H9 (cell line): ENCODE data around the gene TM4SF1. TPM values are rescaled to one million over a fixed set of nuclear protein-coding genes. Genes with fewer than 3 reads are reported as not detected.

Experiments
- DNase-seq: peaks from one replicate; pipeline ENCODE4 v3.0.0-alpha.2; 2017
- H2AFZ ChIP-seq: one replicate; pipeline ENCODE4 v1.6.1; 2013; ENCODE audit warnings: mild to moderate bottlenecking, low read length, control low read depth, moderate library complexity
- H2AK5ac ChIP-seq: 2 replicates; pipeline ENCODE4 v1.6.1; 2013; ENCODE audit warnings: low read length, control low read depth, mixed read lengths; ENCODE audit not compliant: insufficient read length
- H2BK120ac ChIP-seq: one replicate; pipeline ENCODE4 v1.6.1; 2013; ENCODE audit warnings: low read depth, mild to moderate bottlenecking, low read length, control low read depth, inconsistent platforms; ENCODE audit not compliant: poor library complexity, severe bottlenecking
- H2BK12ac ChIP-seq: 2 replicates; pipeline ENCODE4 v1.6.1; 2013; ENCODE audit warnings: low read length, control low read depth, mixed read lengths, low read depth; ENCODE audit not compliant: insufficient read length
- H2BK15ac ChIP-seq: 2 replicates; pipeline ENCODE4 v1.6.1; 2013; ENCODE audit warnings: low read depth, low read length, control low read depth
- H2BK20ac ChIP-seq: one replicate; pipeline ENCODE4 v1.6.1; 2013; ENCODE audit warnings: low read depth, mild to moderate bottlenecking, low read length, control low read depth, inconsistent platforms; ENCODE audit not compliant: poor library complexity, severe bottlenecking
- H2BK5ac ChIP-seq: 2 replicates; pipeline ENCODE4 v1.6.1; 2013; ENCODE audit warnings: low read length, control low read depth, mixed read lengths; ENCODE audit not compliant: insufficient read length
- H3K14ac ChIP-seq: 2 replicates; pipeline ENCODE4 v1.6.1; 2013; ENCODE audit warnings: low read length, control low read depth; ENCODE audit not compliant: insufficient read depth
- H3K18ac ChIP-seq: 2 replicates; pipeline ENCODE4 v1.6.1; 2013; ENCODE audit warnings: low read depth, mild to moderate bottlenecking, mixed read lengths, low read length, control low read depth; ENCODE audit not compliant: insufficient read length
- H3K23ac ChIP-seq: 2 replicates; pipeline ENCODE4 v1.6.1; 2013; ENCODE audit warnings: low read length, control low read depth, mixed read lengths, low read depth; ENCODE audit not compliant: insufficient read length
- H3K23me2 ChIP-seq: 2 replicates; pipeline ENCODE4 v1.6.1; 2013; ENCODE audit warnings: low read depth, mild to moderate bottlenecking, mixed read lengths, low read length, control low read depth; ENCODE audit not compliant: insufficient read length, poor library complexity, severe bottlenecking
- H3K27ac ChIP-seq: 2 replicates; pipeline ENCODE4 v1.5.1; 2013; ENCODE audit warnings: low read length, control low read depth, mixed read lengths, low read depth; ENCODE audit not compliant: insufficient read length
- H3K27me3 ChIP-seq: 2 replicates; pipeline ENCODE4 v1.6.1; 2013; ENCODE audit warnings: low read length, control low read depth, inconsistent platforms; ENCODE audit not compliant: insufficient read depth
- H3K4ac ChIP-seq: 2 replicates; pipeline ENCODE4 v1.6.1; 2013; ENCODE audit warnings: low read depth, mild to moderate bottlenecking, control low read depth, inconsistent platforms, low read length, moderate library complexity
- H3K4me1 ChIP-seq: 2 replicates; pipeline ENCODE4 v1.6.1; 2013; ENCODE audit warnings: low read length, control low read depth, inconsistent platforms; ENCODE audit not compliant: insufficient read depth
- H3K4me2 ChIP-seq: 2 replicates; pipeline ENCODE4 v1.6.1; 2013; ENCODE audit warnings: low read length, control low read depth, mixed read lengths; ENCODE audit not compliant: insufficient read length, insufficient read depth
- H3K56ac ChIP-seq: 2 replicates; pipeline ENCODE4 v1.6.1; 2013; ENCODE audit warnings: low read depth, mild to moderate bottlenecking, mixed read lengths, low read length, control low read depth; ENCODE audit not compliant: insufficient read length
- H3K79me1 ChIP-seq: 2 replicates; pipeline ENCODE4 v1.6.1; 2013; ENCODE audit warnings: low read depth, mild to moderate bottlenecking, moderate library complexity, low read length, control low read depth, inconsistent platforms; ENCODE audit not compliant: insufficient read depth, poor library complexity, severe bottlenecking
- H3K79me2 ChIP-seq: 2 replicates; pipeline ENCODE4 v1.6.1; 2013; ENCODE audit warnings: low read length, control low read depth, inconsistent platforms; ENCODE audit not compliant: insufficient read depth
- H3K9ac ChIP-seq: 2 replicates; pipeline ENCODE4 v1.6.1; 2013; ENCODE audit warnings: low read length, control low read depth, mixed read lengths; ENCODE audit not compliant: insufficient read length; ENCODE audit errors: extremely low read depth
- H3K9me3 ChIP-seq: one replicate; pipeline ENCODE4 v1.6.1; 2013; ENCODE audit warnings: low read depth, low read length, inconsistent platforms; ENCODE audit not compliant: control insufficient read depth
- H3T11ph ChIP-seq: one replicate; pipeline ENCODE4 v1.6.1; 2013; ENCODE audit warnings: mild to moderate bottlenecking, low read length, control low read depth, inconsistent platforms
- H4K20me1 ChIP-seq: one replicate; pipeline ENCODE4 v1.6.1; 2013; ENCODE audit not compliant: control insufficient read depth, insufficient read length, insufficient read depth
- H4K5ac ChIP-seq: 2 replicates; pipeline ENCODE4 v1.6.1; 2013; ENCODE audit warnings: low read depth, mild to moderate bottlenecking, mixed read lengths, low read length, control low read depth; ENCODE audit not compliant: insufficient read length
- H4K8ac ChIP-seq: replicated peaks from 2 replicates; pipeline ENCODE4 v1.6.1; 2013; ENCODE audit warnings: low read length, control low read depth, mixed read lengths, low read depth; ENCODE audit not compliant: insufficient read length
- H4K91ac ChIP-seq: 2 replicates; pipeline ENCODE4 v1.6.1; 2013; ENCODE audit warnings: low read depth, mild to moderate bottlenecking, moderate library complexity, mixed read lengths, low read length, control low read depth; ENCODE audit not compliant: insufficient read length
- H3K27ac Mint-ChIP-seq, 3 experiments: 2 replicates in 2 of 3; 3 replicates in 1 of 3; pipeline ENCODE4 v1.8.0; 2020 to 2021; ENCODE audit warnings: mixed read lengths in 3 of 3, mild to moderate bottlenecking in 1 of 3, moderate library complexity in 1 of 3
- H3K27me3 Mint-ChIP-seq: 2 replicates; pipeline ENCODE4 v1.8.0; 2021; ENCODE audit warnings: low read depth, mild to moderate bottlenecking, moderate library complexity, mixed read lengths
- H3K36me3 Mint-ChIP-seq, 3 experiments: 2 replicates in 2 of 3; 3 replicates in 1 of 3; pipeline ENCODE4 v1.8.0; 2020 to 2021; ENCODE audit warnings: low read depth in 3 of 3, mixed read lengths in 3 of 3; ENCODE audit not compliant: insufficient read depth in 1 of 3
- H3K4me1 Mint-ChIP-seq, 2 experiments: 2 replicates each; pipeline ENCODE4 v1.8.0; 2020; ENCODE audit warnings: mixed read lengths in 2 of 2
- H3K4me3 Mint-ChIP-seq, 2 experiments: 2 replicates in 1 of 2; 3 replicates in 1 of 2; pipeline ENCODE4 v1.8.0; 2020 to 2021; ENCODE audit warnings: mild to moderate bottlenecking in 2 of 2, mixed read lengths in 2 of 2, moderate library complexity in 1 of 2
- H3K9me3 Mint-ChIP-seq, 2 experiments: 2 replicates in 1 of 2; 3 replicates in 1 of 2; pipeline ENCODE4 v1.8.0; 2020; ENCODE audit warnings: mild to moderate bottlenecking in 2 of 2, mixed read lengths in 2 of 2, moderate library complexity in 1 of 2
- WGBS: extraction: QIAGEN DNeasy Blood & Tissue Kit; methylation state at CpG from one replicate; pipeline ENCODE4 v1.1.7; 2013; ENCODE audit warnings: missing lambda C conversion rate, low lambda C conversion rate, mixed read lengths; ENCODE audit not compliant: insufficient read length; ENCODE audit errors: extremely low coverage; 5-methylcytosine and 5-hydroxymethylcytosine counted together
- total RNA-seq: library from RNA; stranded (reverse); gene quantifications from 2 replicates; pipeline ENCODE4 v1.2.1, GENCODE V29; 2021
- TF ChIP-seq, protein P1 (sequence below): fragments of 200-600 bp; sonication (generic); conservative IDR thresholded peaks from 3 replicates; pipeline ENCODE4 v1.8.0; 2021; ENCODE audit warnings: antibody characterized with exemption, mild to moderate bottlenecking

Gene TM4SF1
- total RNA-seq, 1 experiment from 2014 or later, result 1.2 TPM

DNA sequence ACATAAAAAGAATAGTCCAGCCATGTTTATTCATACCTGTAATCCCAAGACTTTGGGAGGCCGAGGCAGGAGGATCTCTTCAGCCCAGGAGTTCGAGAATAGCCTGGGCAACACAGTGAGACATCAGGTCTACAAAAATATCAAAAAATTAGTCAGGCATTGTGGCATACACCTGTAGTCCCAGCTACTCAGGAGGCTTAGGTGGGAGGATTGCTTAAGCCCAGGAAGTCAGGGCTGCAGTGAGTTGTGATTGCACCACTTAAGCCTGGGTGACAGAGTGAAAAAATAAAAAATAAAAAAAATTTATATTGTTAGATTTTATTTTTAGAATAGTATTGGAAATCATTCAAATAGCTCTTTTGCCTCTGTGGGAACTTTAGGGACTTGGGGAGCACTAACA lies 12.8 kb upstream of the TM4SF1 start:
- Mint-ChIP-seq H3K9me3 (no peaks in the 10 kb centered on the region), H3K36me3 (no peaks in the 10 kb centered on the region; a peak in 1 of 7 replicates), H3K4me3 (no peak overlapping the region), H3K4me1 (peaks cover 0 to 8% of the 10 kb centered on the region in 2 experiments; a peak in 1 of 4 replicates), H3K27me3 (no peaks in the 10 kb centered on the region), H3K27ac (no peak overlapping the region)
- Histone ChIP-seq H3K9me3 (no peaks in the 10 kb centered on the region), H2BK15ac (no peak overlapping the region), H3K79me2 (no peaks in the 10 kb centered on the region), H3K79me1 (no peaks in the 10 kb centered on the region), H3T11ph (no peak overlapping the region), H3K4me1 (no peaks in the 10 kb centered on the region), H3K9ac (no peak overlapping the region), H4K5ac (no peak overlapping the region), H3K14ac (no peak overlapping the region), H2BK20ac (no peak overlapping the region), H3K4ac (no peak overlapping the region), H3K27ac (no peak overlapping the region), H4K20me1 (no peaks in the 10 kb centered on the region), H3K23me2 (no peaks in the 10 kb centered on the region), H3K18ac (no peak overlapping the region), H2AK5ac (no peak overlapping the region), H2AFZ (no peak overlapping the region), H4K91ac (no peak overlapping the region), H2BK12ac (no peak overlapping the region), H3K27me3 (no peaks in the 10 kb centered on the region), H2BK120ac (no peak overlapping the region), H3K23ac (no peak overlapping the region), H4K8ac (no peak overlapping the region), H3K56ac (no peak overlapping the region), H2BK5ac (no peak overlapping the region), H3K4me2 (no peak overlapping the region)
- WGBS, result no CpG with 5 or more reads among the region's 2 CpGs
- TF ChIP-seq, protein P1, sequence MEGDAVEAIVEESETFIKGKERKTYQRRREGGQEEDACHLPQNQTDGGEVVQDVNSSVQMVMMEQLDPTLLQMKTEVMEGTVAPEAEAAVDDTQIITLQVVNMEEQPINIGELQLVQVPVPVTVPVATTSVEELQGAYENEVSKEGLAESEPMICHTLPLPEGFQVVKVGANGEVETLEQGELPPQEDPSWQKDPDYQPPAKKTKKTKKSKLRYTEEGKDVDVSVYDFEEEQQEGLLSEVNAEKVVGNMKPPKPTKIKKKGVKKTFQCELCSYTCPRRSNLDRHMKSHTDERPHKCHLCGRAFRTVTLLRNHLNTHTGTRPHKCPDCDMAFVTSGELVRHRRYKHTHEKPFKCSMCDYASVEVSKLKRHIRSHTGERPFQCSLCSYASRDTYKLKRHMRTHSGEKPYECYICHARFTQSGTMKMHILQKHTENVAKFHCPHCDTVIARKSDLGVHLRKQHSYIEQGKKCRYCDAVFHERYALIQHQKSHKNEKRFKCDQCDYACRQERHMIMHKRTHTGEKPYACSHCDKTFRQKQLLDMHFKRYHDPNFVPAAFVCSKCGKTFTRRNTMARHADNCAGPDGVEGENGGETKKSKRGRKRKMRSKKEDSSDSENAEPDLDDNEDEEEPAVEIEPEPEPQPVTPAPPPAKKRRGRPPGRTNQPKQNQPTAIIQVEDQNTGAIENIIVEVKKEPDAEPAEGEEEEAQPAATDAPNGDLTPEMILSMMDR, result no peak
- no peak for DNase-seq
